IMR-90 (cell line): Measurements from ENCODE around the gene FLOT2. TPM values are rescaled to one million over a fixed set of nuclear protein-coding genes. Genes with fewer than 3 reads are reported as not detected.

ENCODE experiments used
- ATAC-seq: fragments of 200-7000 bp; cut with Tn5 transposase; 2 replicates; pipeline ENCODE4 v1.9.1; 2020; ENCODE audit warnings: low read depth, mild to moderate bottlenecking, moderate library complexity
- BruUV-seq: library from RNA; stranded (reverse); fragments of 400-500 nt; replicated peaks from 2 replicates; lab custom pipeline; 2021; lab: Mats Ljungman, UMichigan
- CTCF ChIA-PET: fragments of 300-600 bp; formaldehyde crosslinking; extraction: SDS; loops from one replicate; lab custom pipeline; 2021; ENCODE audit warnings: antibody characterized with exemption; lab: Yijun Ruan, JAX
- POLR2A ChIA-PET: fragments of 300-600 bp; sonication (Branson Sonifier 250); formaldehyde crosslinking; loops from one replicate; lab custom pipeline; 2022; ENCODE audit warnings: antibody characterized with exemption; ENCODE audit not compliant: unreplicated experiment; lab: Charles Lee
- DNase-seq: peaks from one replicate; pipeline ENCODE4 v3.0.0; 2013
- H2AFZ ChIP-seq: replicated peaks from 2 replicates; pipeline ENCODE3; 2013; ENCODE audit warnings: low read length, mild to moderate bottlenecking; ENCODE audit not compliant: poor library complexity
- H2AK5ac ChIP-seq: 2 replicates; pipeline ENCODE4 v1.6.1; 2013; ENCODE audit warnings: low read depth, low read length, inconsistent platforms
- H2AK9ac ChIP-seq: replicated peaks from 2 replicates; pipeline ENCODE3; 2013; ENCODE audit warnings: mild to moderate bottlenecking, low read depth, low read length, moderate library complexity; ENCODE audit not compliant: poor library complexity
- H2BK120ac ChIP-seq: 2 replicates; pipeline ENCODE4 v1.6.1; 2013; ENCODE audit warnings: low read depth, low read length, inconsistent platforms
- H2BK15ac ChIP-seq: 3 replicates; pipeline ENCODE4 v1.6.1; 2013; ENCODE audit warnings: low read depth, low read length, inconsistent platforms
- H2BK20ac ChIP-seq: 2 replicates; pipeline ENCODE4 v1.6.1; 2013; ENCODE audit warnings: low read depth, mild to moderate bottlenecking, inconsistent platforms, low read length, moderate library complexity
- H2BK5ac ChIP-seq: 2 replicates; pipeline ENCODE4 v1.6.1; 2013; ENCODE audit warnings: mild to moderate bottlenecking, low read depth, low read length, inconsistent platforms; ENCODE audit not compliant: poor library complexity, severe bottlenecking
- H3K14ac ChIP-seq: replicated peaks from 2 replicates; pipeline ENCODE4 v1.6.1; 2013; ENCODE audit warnings: low read depth, low read length, inconsistent platforms
- H3K18ac ChIP-seq: 2 replicates; pipeline ENCODE4 v1.6.1; 2013; ENCODE audit warnings: low read depth, low read length, control low read depth
- H3K23ac ChIP-seq: 2 replicates; pipeline ENCODE4 v1.6.1; 2013; ENCODE audit warnings: low read depth, low read length, inconsistent platforms
- H3K27ac ChIP-seq: 2 replicates; pipeline ENCODE4 v1.5.1; 2013; ENCODE audit warnings: mild to moderate bottlenecking, control low read depth, low read length; ENCODE audit not compliant: insufficient read depth
- H3K27me3 ChIP-seq: 2 replicates; pipeline ENCODE4 v1.6.1; 2013; ENCODE audit warnings: low read length; ENCODE audit not compliant: control insufficient read depth, insufficient read depth
- H3K36me3 ChIP-seq: 2 replicates; pipeline ENCODE4 v1.6.1; 2013; ENCODE audit warnings: low read length, mixed read lengths; ENCODE audit not compliant: control insufficient read depth, insufficient read depth
- H3K4ac ChIP-seq: 2 replicates; pipeline ENCODE4 v1.6.1; 2013; ENCODE audit warnings: low read depth, low read length, inconsistent platforms
- H3K4me1 ChIP-seq: 2 replicates; pipeline ENCODE4 v1.6.1; 2013; ENCODE audit warnings: low read length, mixed read lengths; ENCODE audit not compliant: control insufficient read depth, insufficient read depth
- H3K4me2 ChIP-seq: 2 replicates; pipeline ENCODE4 v1.6.1; 2013; ENCODE audit warnings: low read depth, mild to moderate bottlenecking, control low read depth, low read length, moderate library complexity
- H3K4me3 ChIP-seq: 2 replicates; pipeline ENCODE4 v1.5.1; 2013; ENCODE audit warnings: low read depth, mild to moderate bottlenecking, control low read depth, low read length, moderate library complexity; ENCODE audit not compliant: insufficient read depth
- H3K56ac ChIP-seq: 2 replicates; pipeline ENCODE4 v1.6.1; 2013; ENCODE audit warnings: low read length, inconsistent platforms; ENCODE audit not compliant: insufficient read depth; ENCODE audit errors: extremely low read depth
- H3K79me1 ChIP-seq, 2 experiments: 2 replicates each; pipeline ENCODE4 v1.6.1; 2013; ENCODE audit warnings: low read length in 2 of 2, inconsistent platforms in 1 of 2, low read depth in 1 of 2
- H3K9ac ChIP-seq: 2 replicates; pipeline ENCODE4 v1.6.1; 2013; ENCODE audit warnings: low read depth, low read length, control low read depth
- H3K9me1 ChIP-seq: 2 replicates; pipeline ENCODE4 v1.6.1; 2013; ENCODE audit warnings: low read length, inconsistent platforms; ENCODE audit not compliant: insufficient read depth
- H3K9me3 ChIP-seq: 2 replicates; pipeline ENCODE4 v1.6.1; 2013; ENCODE audit warnings: low read length; ENCODE audit not compliant: control insufficient read depth, insufficient read depth
- H4K20me1 ChIP-seq: 2 replicates; pipeline ENCODE4 v1.6.1; 2013; ENCODE audit warnings: low read length, inconsistent platforms; ENCODE audit not compliant: insufficient read depth
- H4K5ac ChIP-seq: 2 replicates; pipeline ENCODE4 v1.6.1; 2013; ENCODE audit warnings: mild to moderate bottlenecking, low read depth, low read length, control low read depth
- H4K8ac ChIP-seq, 2 experiments: 2 replicates each; pipeline ENCODE4 v1.6.1; 2013; ENCODE audit warnings: low read depth in 2 of 2, low read length in 2 of 2, control low read depth in 1 of 2, inconsistent platforms in 1 of 2
- H4K91ac ChIP-seq: 2 replicates; pipeline ENCODE4 v1.6.1; 2013; ENCODE audit warnings: low read depth, low read length, inconsistent platforms; ENCODE audit not compliant: insufficient read depth
- BHLHE40 ChIP-seq: fragments of 150-350 bp; IDR thresholded peaks from 2 replicates; pipeline ENCODE4 v1.6.1; 2016; ENCODE audit warnings: mild to moderate bottlenecking, low read depth, low read length
- CEBPB ChIP-seq: IDR thresholded peaks from 2 replicates; pipeline ENCODE4 v1.6.1; 2012; ENCODE audit warnings: low read depth, low read length, improper control_type of control experiment
- ELK1 ChIP-seq: fragments of 150-350 bp; IDR thresholded peaks from 2 replicates; pipeline ENCODE4 v1.6.1; 2016; ENCODE audit warnings: low read depth, mild to moderate bottlenecking, low read length, moderate library complexity, borderline replicate concordance
- MAFK ChIP-seq: IDR thresholded peaks from 2 replicates; pipeline ENCODE4 v1.6.1; 2012; ENCODE audit warnings: low read depth, low read length, improper control_type of control experiment
- POLR2A ChIP-seq: IDR thresholded peaks from 2 replicates; pipeline ENCODE4 v1.6.1; 2012; ENCODE audit warnings: mild to moderate bottlenecking, low read depth, low read length
- RAD21 ChIP-seq: IDR thresholded peaks from 2 replicates; pipeline ENCODE4 v1.6.1; 2012; ENCODE audit warnings: low read length, improper control_type of control experiment
- RCOR1 ChIP-seq: IDR thresholded peaks from 2 replicates; pipeline ENCODE4 v1.6.1; 2012; ENCODE audit warnings: mild to moderate bottlenecking, low read length, improper control_type of control experiment; ENCODE audit not compliant: insufficient replicate concordance
- WGBS, 2 experiments: methylation state at CpG; one replicate each; pipeline versions ENCODE4 v1.1.5 to v1.1.7; 2013; ENCODE audit warnings: missing lambda C conversion rate in 2 of 2; ENCODE audit not compliant: insufficient read length in 1 of 2; ENCODE audit errors: extremely low coverage in 2 of 2; 5-methylcytosine and 5-hydroxymethylcytosine counted together
- dilution Hi-C: fragments of 300-500 bp; cut with HindIII; formaldehyde crosslinking; loops from one replicate; pipeline ENCODE4 v1.14.3; 2018; ENCODE audit warnings: low sequenced_read_pairs; ENCODE audit not compliant: unreplicated experiment
- in situ Hi-C: fragments of 300-500 bp; cut with MboI; formaldehyde crosslinking; loops from 3 replicates; pipeline ENCODE4 v1.14.3; 2019; ENCODE audit warnings: low sequenced_read_pairs, inconsistent platforms, mixed read lengths
- intact Hi-C: fragments of 100-400 bp; cut with micrococcal nuclease; formaldehyde crosslinking; loops from 2 replicates; pipeline ENCODE4 v1.10.0; 2022
- polyA plus RNA-seq, 3 experiments: library from polyadenylated mRNA; depleted of rRNA; stranded (reverse); fragments of >200 nt; gene quantifications; 2 replicates each; pipeline ENCODE4 v1.2.3, GENCODE V29; 2012; ENCODE audit warnings: low replicate concordance in 1 of 3
- total RNA-seq: library from RNA; depleted of rRNA; stranded (reverse); fragments of >200 nt; gene quantifications from 2 replicates; pipeline ENCODE4 v1.2.3, GENCODE V29; 2012

The FLOT2 gene
- total and polyA plus RNA-seq, 2 of the 4 experiments (the other 2 are of a cell fraction) = 19.7 to 67.9 TPM

- no peak overlapping the region for H2AK5ac ChIP-seq
- H3K9me3 ChIP-seq = no peaks in the 10 kb centered on the region
- peaks cover 15 to 16% of the 10 kb centered on the region in 2 experiments for H3K79me1 ChIP-seq
- no peak overlapping the region for H4K5ac ChIP-seq
- TF ChIP-seq RCOR1 (no peak), RAD21 (no peak), POLR2A (no peak), MAFK (no peak), CEBPB (no peak), BHLHE40 (no peak), ELK1 (no peak)
- DNase-seq = no peak
- H2BK15ac ChIP-seq = no peak overlapping the region
- H3K9ac ChIP-seq = no peak overlapping the region
- peaks cover 4% of the 10 kb centered on the region; the same call in 1 of the 2 replicates for H3K9me1 ChIP-seq
- H3K14ac ChIP-seq = no peak overlapping the region
- H3K56ac ChIP-seq = no peak overlapping the region
- no peak overlapping the region for H3K4me2 ChIP-seq
- in situ Hi-C loops = no loop called here
- no peaks in the 10 kb centered on the region for H3K4me1 ChIP-seq
- no peak overlapping the region for H3K27ac ChIP-seq
- no peak overlapping the region for H4K91ac ChIP-seq
- H3K27me3 ChIP-seq = no peaks in the 10 kb centered on the region
- TSS peak; percentile 55 for BruUV-seq
- H4K8ac ChIP-seq = no peak overlapping the region
- H3K18ac ChIP-seq = no peak overlapping the region
- H2BK120ac ChIP-seq = no peak overlapping the region
- no peak for ATAC-seq
- no peak overlapping the region for H3K4me3 ChIP-seq
- no peak overlapping the region for H2AFZ ChIP-seq
- no peak overlapping the region for H2AK9ac ChIP-seq
- ChIA-PET CTCF (no interaction called here), POLR2A (no interaction called here)
- no peak overlapping the region for H2BK20ac ChIP-seq
- no peak overlapping the region for H3K23ac ChIP-seq
- peaks cover 26% of the 10 kb centered on the region for H3K36me3 ChIP-seq
- no peaks in the 10 kb centered on the region for H4K20me1 ChIP-seq
- intact Hi-C loops = loop anchor here (5.0 kb wide), 1 partner anchor 97 kb away; no protein-coding TSS in a partner anchor
- no peak overlapping the region for H3K4ac ChIP-seq
- WGBS, 2 experiments = no CpG with 5 or more reads among the region's 2 CpGs
- no peak overlapping the region for H2BK5ac ChIP-seq
- dilution Hi-C loops = no loop called here
Measured at GRCh38 chr17:28858801-28859355, 38.7 kb downstream of the FLOT2 start.
